Mucosa of descending colon (tissue), 3 donors: ENCODE results near the gene KIR2DL1. TPM values are rescaled to one million over a fixed set of nuclear protein-coding genes. Genes with fewer than 3 reads are reported as not detected.
"Not testable (repeated sequence)": the region's sequence is repeated elsewhere in the genome, so short reads cannot be mapped to it uniquely, and the experiment has no call there.

Source experiments
- ATAC-seq: fragments of 200-7000 bp; cut with Tn5 transposase; one replicate; pipeline ENCODE4 v1.9.1; 2020; ENCODE audit warnings: mild to moderate bottlenecking, moderate library complexity
- DNase-seq, 3 donors: peaks; one replicate each; pipeline ENCODE4 v3.0.0-alpha.2; 2020
- H3K36me3 ChIP-seq: fragments of 200-600 bp; one replicate; pipeline ENCODE4 v1.8.0; 2021; ENCODE audit warnings: low read depth, mild to moderate bottlenecking
- H3K4me1 ChIP-seq: fragments of 200-600 bp; one replicate; pipeline ENCODE4 v1.8.0; 2021; ENCODE audit warnings: low read depth, mild to moderate bottlenecking
- H3K4me3 ChIP-seq: fragments of 200-600 bp; one replicate; pipeline ENCODE4 v1.8.0; 2021; ENCODE audit warnings: mild to moderate bottlenecking
- H3K9me3 ChIP-seq: fragments of 200-600 bp; one replicate; pipeline ENCODE4 v1.8.0; 2021; ENCODE audit warnings: mild to moderate bottlenecking
- intact Hi-C, 2 donors: fragments of 100-400 bp; cut with DNase I in 1 of 2; cut with micrococcal nuclease in 1 of 2; formaldehyde crosslinking; loops; one replicate each; pipeline versions ENCODE4 v1.11.0 to v1.11.1; 2022; cut with DNase I, micrococcal nuclease
- total RNA-seq, 3 donors: library from RNA; stranded (reverse); fragmentation: NEBNext Ultra II Directional in 2 of 3; extraction: Animal tissue kit (Norgen Biotek cat#: 25700) in 2 of 3; gene quantifications; one replicate each; pipeline versions ENCODE4 v1.2.1 to v1.2.4, GENCODE V29; 2021 to 2023
- TF ChIP-seq, protein P1 (sequence below): fragments of 200-600 bp; IDR thresholded peaks from one replicate; pipeline ENCODE4 v1.8.0; 2022; ENCODE audit warnings: antibody characterized with exemption, mild to moderate bottlenecking
- donor health status: DM: no; HTN: no; CAD: no; lungs with moderate emphysema.
- donor health status: DM: no; HTN: no; CAD: no.
- donor health status: DM: no; HTN: yes; CAD: no.

KIR2DL1 gene
- total RNA-seq, 3 donors from 2014 or later: not detected

GRCh38 chr19:54817670-54818536 is 48.3 kb downstream of the KIR2DL1 start:
- H3K4me3 ChIP-seq: no peak overlapping the region
- intact Hi-C loops: no loop called here
- no peaks in the 10 kb centered on the region for H3K4me1 ChIP-seq
- ATAC-seq: no peak
- TF ChIP-seq, protein P1, sequence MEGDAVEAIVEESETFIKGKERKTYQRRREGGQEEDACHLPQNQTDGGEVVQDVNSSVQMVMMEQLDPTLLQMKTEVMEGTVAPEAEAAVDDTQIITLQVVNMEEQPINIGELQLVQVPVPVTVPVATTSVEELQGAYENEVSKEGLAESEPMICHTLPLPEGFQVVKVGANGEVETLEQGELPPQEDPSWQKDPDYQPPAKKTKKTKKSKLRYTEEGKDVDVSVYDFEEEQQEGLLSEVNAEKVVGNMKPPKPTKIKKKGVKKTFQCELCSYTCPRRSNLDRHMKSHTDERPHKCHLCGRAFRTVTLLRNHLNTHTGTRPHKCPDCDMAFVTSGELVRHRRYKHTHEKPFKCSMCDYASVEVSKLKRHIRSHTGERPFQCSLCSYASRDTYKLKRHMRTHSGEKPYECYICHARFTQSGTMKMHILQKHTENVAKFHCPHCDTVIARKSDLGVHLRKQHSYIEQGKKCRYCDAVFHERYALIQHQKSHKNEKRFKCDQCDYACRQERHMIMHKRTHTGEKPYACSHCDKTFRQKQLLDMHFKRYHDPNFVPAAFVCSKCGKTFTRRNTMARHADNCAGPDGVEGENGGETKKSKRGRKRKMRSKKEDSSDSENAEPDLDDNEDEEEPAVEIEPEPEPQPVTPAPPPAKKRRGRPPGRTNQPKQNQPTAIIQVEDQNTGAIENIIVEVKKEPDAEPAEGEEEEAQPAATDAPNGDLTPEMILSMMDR: no peak
- no peaks in the 10 kb centered on the region for H3K36me3 ChIP-seq
- no peaks in the 10 kb centered on the region for H3K9me3 ChIP-seq
- no peak for DNase-seq

- not testable (repeated sequence) for DNase-seq
Measured at GRCh38 chr19:54824416-54824815, 54.8 kb downstream of the KIR2DL1 start.

DNA sequence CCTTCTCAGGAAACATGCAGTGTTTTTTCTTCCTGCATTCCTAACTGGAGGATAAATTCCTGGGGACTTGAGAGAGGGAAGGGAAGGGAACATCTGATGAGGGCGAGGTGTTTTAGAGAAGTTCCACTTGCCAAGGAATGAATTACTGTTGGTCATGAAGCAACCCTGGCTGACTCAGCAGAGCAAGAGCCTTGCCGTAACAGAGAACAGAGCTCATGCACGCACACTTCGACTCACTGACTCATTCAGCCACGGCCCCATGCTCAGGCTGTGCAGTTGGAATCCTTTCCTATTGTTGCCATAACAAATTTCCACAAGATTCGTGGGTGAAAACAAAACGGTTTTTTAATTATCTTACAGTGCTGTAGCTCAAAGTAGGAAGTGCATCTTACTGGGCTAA is 55.7 kb downstream of the KIR2DL1 start:
- intact Hi-C loops, DNase-seq, H3K9me3 ChIP-seq, H3K4me1 ChIP-seq, H3K36me3 ChIP-seq, ATAC-seq, H3K4me3 ChIP-seq: not testable (repeated sequence)

More at GRCh38 chr19:54824416-54824815, 54.8 kb downstream of the KIR2DL1 start:
- H3K4me1 ChIP-seq, intact Hi-C loops, H3K36me3 ChIP-seq, H3K4me3 ChIP-seq, ATAC-seq, H3K9me3 ChIP-seq: not testable (repeated sequence)

GRCh38 chr19:54828064-54828463 is 58.5 kb downstream of the KIR2DL1 start:
- DNase-seq, ATAC-seq, H3K4me3 ChIP-seq, H3K9me3 ChIP-seq, H3K4me1 ChIP-seq, intact Hi-C loops, H3K36me3 ChIP-seq: not testable (repeated sequence)

DNA sequence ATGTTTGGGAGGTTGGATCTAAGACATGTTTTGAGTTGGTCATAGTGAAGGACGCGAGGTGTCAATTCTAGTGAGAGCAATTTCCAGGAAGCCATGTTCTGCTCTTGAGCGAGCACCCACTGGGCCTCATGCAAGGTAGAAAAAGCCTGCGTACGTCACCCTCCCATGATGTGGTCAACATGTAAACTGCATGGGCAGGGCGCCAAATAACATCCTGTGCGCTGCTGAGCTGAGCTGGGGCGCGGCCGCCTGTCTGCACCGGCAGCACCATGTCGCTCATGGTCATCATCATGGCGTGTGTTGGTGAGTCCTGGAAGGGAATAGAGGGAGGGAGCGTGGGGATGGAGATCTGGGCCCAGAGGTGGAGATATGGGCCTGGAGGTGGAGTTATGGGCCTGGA is 62.9 kb downstream of the KIR2DL1 start, which contains the start of gene KIR2DS4:
Gene KIR2DS4, plus strand, starts transcription at position 181 of the 400 bp plus-strand sequence.
- H3K4me3 ChIP-seq, H3K36me3 ChIP-seq, H3K4me1 ChIP-seq, ATAC-seq, intact Hi-C loops, DNase-seq, H3K9me3 ChIP-seq: not testable (repeated sequence)

Other genes with a start within 250 kb of the KIR2DL1 start
- gene LILRA2, start 196.0 kb upstream of the KIR2DL1 start, total RNA-seq: 1 to 10 TPM in 2 of 3 donors, under 1 TPM in 1; 0.20 to 4.9 (median 2.6) TPM
- gene LILRA1, start 176.2 kb upstream of the KIR2DL1 start, total RNA-seq: 1 to 10 TPM in 1 of 3 donors, under 1 TPM in 2; 0.49 to 2.4 (median 0.76) TPM
- gene LILRB1, start 139.3 kb upstream of the KIR2DL1 start, total RNA-seq: 10 to 100 TPM in 1 of 3 donors, 1 to 10 TPM in 2; 2.6 to 10.7 (median 4.9) TPM
- 1 to 10 TPM; 3.0 to 8.7 (median 6.4) TPM for gene LILRB4, start 106.8 kb upstream of the KIR2DL1 start, total RNA-seq
- not detected for gene KIR3DL3, start 45.4 kb upstream of the KIR2DL1 start, total RNA-seq
- gene KIR2DL3, start 31.3 kb upstream of the KIR2DL1 start, total RNA-seq: not detected
- gene KIR2DL4, start 33.8 kb downstream of the KIR2DL1 start, total RNA-seq: 1 to 10 TPM in 2 of 3 donors, under 1 TPM in 1; 0.51 to 1.7 (median 1.5) TPM
- gene KIR3DL1, start 46.7 kb downstream of the KIR2DL1 start, total RNA-seq: not detected
- not detected for gene KIR2DS4, start 62.9 kb downstream of the KIR2DL1 start, total RNA-seq
- under 1 TPM in 2 of 3 donors, not detected in 1; 0.22 to 0.26 TPM for gene KIR3DL2, start 80.7 kb downstream of the KIR2DL1 start, total RNA-seq
- gene FCAR, start 104.4 kb downstream of the KIR2DL1 start, total RNA-seq: 1 to 10 TPM in 1 of 3 donors, under 1 TPM in 1, not detected in 1; 0.76 to 1.2 TPM
- under 1 TPM; 0.39 to 0.98 (median 0.73) TPM for gene NCR1, start 136.4 kb downstream of the KIR2DL1 start, total RNA-seq
- gene NLRP7, start 177.7 kb downstream of the KIR2DL1 start, total RNA-seq: under 1 TPM in 1 of 3 donors, not detected in 2; 0.12 TPM
- gene NLRP2, start 196.6 kb downstream of the KIR2DL1 start, total RNA-seq: 10 to 100 TPM in 1 of 3 donors, 1 to 10 TPM in 2; 2.1 to 10.7 (median 6.3) TPM